HepG2 (cell line): Measurements from ENCODE around the gene GDF15. TPM values are rescaled to one million over a fixed set of nuclear protein-coding genes. Genes with fewer than 3 reads are reported as not detected.

Experiments
- ATAC-seq: fragments of 200-7000 bp; cut with Tn5 transposase; 3 replicates; pipeline ENCODE4 v1.9.1; 2020; ENCODE audit warnings: mild to moderate bottlenecking, moderate library complexity
- BruUV-seq: library from RNA; stranded (reverse); fragments of 400-500 nt; replicated peaks from 2 replicates; lab custom pipeline; 2021; lab: Mats Ljungman, UMichigan
- CTCF ChIA-PET: fragments of 300-600 bp; formaldehyde crosslinking; extraction: SDS; loops from one replicate; lab custom pipeline; 2021; ENCODE audit warnings: low total read pairs, inconsistent platforms, low intra/inter-chr PET ratio; lab: Yijun Ruan, JAX
- POLR2A ChIA-PET: fragments of 350-600 bp; sonication (Branson Sonifier 250); formaldehyde crosslinking; loops from one replicate; lab custom pipeline; 2020; ENCODE audit warnings: antibody characterized with exemption, inconsistent platforms; lab: Yijun Ruan, JAX
- DNase-seq: peaks from one replicate; pipeline ENCODE4 v3.0.0-alpha.2; 2015; ENCODE audit warnings: low spot score
- FAIRE-seq: peaks from 3 replicates; lab custom pipeline; 2011; peaks lifted over from hg19 to GRCh38; lab: Jason Lieb, UNC
- H2AFZ ChIP-seq: one replicate; pipeline ENCODE4 v1.6.1; 2011; ENCODE audit warnings: low read length, inconsistent platforms
- H3K27ac ChIP-seq: fragments of 300-600 bp; 3 replicates; pipeline ENCODE4 v1.8.0; 2011; ENCODE audit warnings: mixed run types, mild to moderate bottlenecking, mixed read lengths, low read length, inconsistent platforms; ENCODE audit not compliant: insufficient read depth; ENCODE audit errors: extremely low read length
- H3K27me3 ChIP-seq, 2 experiments: fragments of 200-600 bp in 1 of 2; 2 replicates in 1 of 2; 3 replicates in 1 of 2; pipeline versions ENCODE4 v1.6.0 to v1.8.0; 2011; ENCODE audit warnings: low read length in 2 of 2, mild to moderate bottlenecking in 2 of 2, moderate library complexity in 2 of 2, inconsistent platforms in 1 of 2; ENCODE audit not compliant: insufficient read depth in 2 of 2, control insufficient read depth in 1 of 2
- H3K36me3 ChIP-seq, 2 experiments: fragments of 200-600 bp in 1 of 2; replicated peaks in 1 of 2; 2 replicates in 1 of 2; 3 replicates in 1 of 2; pipeline versions ENCODE4 v1.5.1 to v1.8.0; 2011; ENCODE audit warnings: low read length in 2 of 2, inconsistent platforms in 1 of 2; ENCODE audit not compliant: insufficient read depth in 2 of 2, control insufficient read depth in 1 of 2
- H3K4me1 ChIP-seq: 2 replicates; pipeline ENCODE4 v1.5.1; 2012; ENCODE audit warnings: low read length, inconsistent platforms; ENCODE audit not compliant: insufficient read depth
- H3K4me2 ChIP-seq: 2 replicates; pipeline ENCODE4 v1.6.0; 2011; ENCODE audit warnings: low read depth, low read length, inconsistent platforms
- H3K4me3 ChIP-seq, 3 experiments: fragments of 200-600 bp in 1 of 3; sonication (generic), shearing (Covaris generic) in 1 of 3; replicated peaks in 1 of 3; 2 replicates each; pipeline ENCODE4 v1.5.1; 2011 to 2016; ENCODE audit warnings: low read length in 3 of 3, inconsistent platforms in 2 of 3, low read depth in 2 of 3, mild to moderate bottlenecking in 2 of 3, control low read depth in 1 of 3, mixed read lengths in 1 of 3; ENCODE audit not compliant: insufficient read depth in 1 of 3
- H3K79me2 ChIP-seq: one replicate; pipeline ENCODE4 v1.6.1; 2011; ENCODE audit warnings: low read length, inconsistent platforms; ENCODE audit not compliant: insufficient read depth
- H3K9ac ChIP-seq: 2 replicates; pipeline ENCODE4 v1.6.0; 2011; ENCODE audit warnings: mild to moderate bottlenecking, low read depth, low read length, inconsistent platforms; ENCODE audit not compliant: insufficient read depth
- H3K9me3 ChIP-seq: 2 replicates; pipeline ENCODE4 v1.5.1; 2012; ENCODE audit warnings: mild to moderate bottlenecking, low read length
- H4K20me1 ChIP-seq: 2 replicates; pipeline ENCODE4 v1.6.0; 2011; ENCODE audit warnings: inconsistent platforms, mild to moderate bottlenecking, low read length, moderate library complexity; ENCODE audit not compliant: insufficient read depth
- ARHGAP35 ChIP-seq: sonication (generic); formaldehyde crosslinking; IDR thresholded peaks from 2 replicates; pipeline ENCODE4 v1.9.0; 2022; ENCODE audit warnings: mild to moderate bottlenecking, inconsistent platforms, moderate library complexity, missing genetic modification reagents, borderline replicate concordance
- RBM22 ChIP-seq: fragments of 200-400 bp; formaldehyde crosslinking; optimal IDR thresholded peaks from 2 replicates; pipeline ENCODE3; 2017; ENCODE audit warnings: mild to moderate bottlenecking, low read length, moderate library complexity
- WGBS: methylation state at CpG from one replicate; pipeline ENCODE4 v1.1.6; 2017; ENCODE audit warnings: low lambda C conversion rate; 5-methylcytosine and 5-hydroxymethylcytosine counted together
- in situ Hi-C: cut with HindIII; loops from 2 replicates; pipeline ENCODE4 v1.10.0; 2017; ENCODE audit warnings: low pct_unique_long_range_greater_than_20kb; ENCODE audit not compliant: extremely low pct_ligation_motif_present
- intact Hi-C: fragments of 100-400 bp; cut with micrococcal nuclease; formaldehyde crosslinking; loops from one replicate; pipeline ENCODE4 v1.10.0; 2022; ENCODE audit not compliant: unreplicated experiment
- polyA plus RNA-seq, 8 experiments: library from polyadenylated mRNA; depleted of rRNA in 3 of 8; stranded (reverse) in 7 of 8; unstranded in 1 of 8; fragments of >200 nt; fragmentation: Illumina TruSeq in 4 of 8; extraction: Trizol in 4 of 8; gene quantifications; 2 replicates each; pipeline versions ENCODE4 v1.2.1 to v1.2.3, GENCODE V29; 2011 to 2016; ENCODE audit warnings: low read depth in 4 of 8, missing spikeins in 1 of 8, mixed read lengths in 1 of 8; ENCODE audit not compliant: insufficient read depth in 1 of 8
- total RNA-seq, 5 experiments: library from RNA; depleted of rRNA; stranded (reverse); fragments of >200 nt; fragmentation: Illumina TruSeq; extraction: Trizol; gene quantifications; 2 replicates each; pipeline ENCODE4 v1.2.3, GENCODE V29; 2016; ENCODE audit warnings: low read depth in 1 of 5
- TF ChIP-seq, protein P1 (sequence below): sonication (generic); formaldehyde crosslinking; IDR thresholded peaks from 2 replicates; pipeline ENCODE4 v1.4.0; 2020; ENCODE audit warnings: missing genetic modification reagents
- TF ChIP-seq, protein P2 (sequence below): sonication (generic); formaldehyde crosslinking; IDR thresholded peaks from 2 replicates; pipeline ENCODE4 v1.8.0; 2023; ENCODE audit warnings: mild to moderate bottlenecking, missing genetic modification reagents

The GDF15 gene
- total and polyA plus RNA-seq, 2 of the 13 experiments (the other 11 are each of a cell fraction or from before 2014, with no cell fraction given), result 146 to 422 TPM

DNA sequence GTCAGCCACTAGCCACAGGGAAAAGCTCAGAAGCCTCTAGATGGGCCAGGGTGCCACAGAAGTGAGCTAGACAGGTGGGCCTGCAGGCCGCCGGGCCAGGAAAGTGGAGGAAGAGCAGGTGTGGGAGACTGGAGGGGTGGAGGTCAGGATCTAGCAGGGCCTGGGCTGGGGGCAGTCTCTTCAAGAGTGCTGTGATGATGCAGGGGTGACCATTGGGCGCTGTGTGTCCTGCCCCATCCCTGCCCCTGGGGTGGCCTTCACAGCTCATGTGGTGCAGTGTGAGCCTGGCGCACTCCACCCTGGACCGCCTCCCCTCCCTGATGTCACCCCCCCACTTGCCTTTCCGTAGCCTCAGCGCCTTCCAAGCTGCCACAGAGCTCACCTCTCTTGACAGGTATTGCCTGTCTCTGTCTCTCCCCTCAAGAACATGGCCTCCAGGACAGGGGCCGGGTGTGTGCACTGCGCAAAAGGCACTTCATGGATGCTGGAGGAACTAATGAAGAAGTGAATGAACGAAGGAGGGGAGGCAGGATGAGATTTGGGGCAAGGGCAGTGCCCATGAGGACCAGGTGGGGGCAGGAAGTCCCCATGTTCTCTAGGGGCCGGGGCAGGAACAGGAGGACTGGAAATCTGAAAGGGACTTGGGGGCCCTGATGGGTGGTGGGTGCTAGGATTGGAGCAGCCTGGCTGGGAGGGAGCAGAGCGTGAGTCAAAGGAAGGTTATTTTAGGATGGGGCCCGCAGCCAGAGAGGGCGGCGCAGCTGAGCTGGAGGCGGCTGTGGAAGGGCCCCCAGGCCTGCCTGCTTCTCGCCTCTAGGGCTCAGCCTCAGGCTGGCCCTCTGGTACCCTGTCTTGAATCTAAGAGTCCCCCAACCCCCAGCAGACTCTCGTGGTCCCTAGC, 39.8 kb downstream of the GDF15 start:
- Histone ChIP-seq H3K27me3 (no peaks in the 10 kb centered on the region), H3K9ac (no peak overlapping the region), H4K20me1 (peaks cover 7% of the 10 kb centered on the region; the same call in 1 of the 2 replicates), H2AFZ (no peak overlapping the region), H3K36me3 (peaks cover 1 to 3% of the 10 kb centered on the region in 2 experiments; a peak in 1 of 5 replicates), H3K4me1 (peaks cover 13% of the 10 kb centered on the region), H3K27ac (no peak overlapping the region), H3K4me2 (no peak overlapping the region), H3K9me3 (no peaks in the 10 kb centered on the region), H3K4me3 (no peak overlapping the region), H3K79me2 (peaks cover 24% of the 10 kb centered on the region)
- ATAC-seq, result no peak; the same call in 2 of the 3 replicates
- CTCF ChIA-PET, result no interaction called here
- DNase-seq, result no peak
- intact Hi-C loops, result no loop called here
- TF ChIP-seq, protein P1, sequence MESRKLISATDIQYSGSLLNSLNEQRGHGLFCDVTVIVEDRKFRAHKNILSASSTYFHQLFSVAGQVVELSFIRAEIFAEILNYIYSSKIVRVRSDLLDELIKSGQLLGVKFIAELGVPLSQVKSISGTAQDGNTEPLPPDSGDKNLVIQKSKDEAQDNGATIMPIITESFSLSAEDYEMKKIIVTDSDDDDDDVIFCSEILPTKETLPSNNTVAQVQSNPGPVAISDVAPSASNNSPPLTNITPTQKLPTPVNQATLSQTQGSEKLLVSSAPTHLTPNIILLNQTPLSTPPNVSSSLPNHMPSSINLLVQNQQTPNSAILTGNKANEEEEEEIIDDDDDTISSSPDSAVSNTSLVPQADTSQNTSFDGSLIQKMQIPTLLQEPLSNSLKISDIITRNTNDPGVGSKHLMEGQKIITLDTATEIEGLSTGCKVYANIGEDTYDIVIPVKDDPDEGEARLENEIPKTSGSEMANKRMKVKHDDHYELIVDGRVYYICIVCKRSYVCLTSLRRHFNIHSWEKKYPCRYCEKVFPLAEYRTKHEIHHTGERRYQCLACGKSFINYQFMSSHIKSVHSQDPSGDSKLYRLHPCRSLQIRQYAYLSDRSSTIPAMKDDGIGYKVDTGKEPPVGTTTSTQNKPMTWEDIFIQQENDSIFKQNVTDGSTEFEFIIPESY (CRISPR knock-in tag), result peak; percentile 83
- TF ChIP-seq, protein P2, sequence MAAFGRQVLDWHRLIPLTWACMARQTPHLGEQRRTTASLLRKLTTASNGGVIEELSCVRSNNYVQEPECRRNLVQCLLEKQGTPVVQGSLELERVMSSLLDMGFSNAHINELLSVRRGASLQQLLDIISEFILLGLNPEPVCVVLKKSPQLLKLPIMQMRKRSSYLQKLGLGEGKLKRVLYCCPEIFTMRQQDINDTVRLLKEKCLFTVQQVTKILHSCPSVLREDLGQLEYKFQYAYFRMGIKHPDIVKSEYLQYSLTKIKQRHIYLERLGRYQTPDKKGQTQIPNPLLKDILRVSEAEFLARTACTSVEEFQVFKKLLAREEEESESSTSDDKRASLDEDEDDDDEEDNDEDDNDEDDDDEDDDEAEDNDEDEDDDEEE (CRISPR knock-in tag), result no peak
- POLR2A ChIA-PET, result no interaction called here
- no TSS peak for BruUV-seq
- WGBS, result 94% methylated on average over 15 of the region's 18 CpGs
- in situ Hi-C loops, result no loop called here
- FAIRE-seq, result no peak

DNA sequence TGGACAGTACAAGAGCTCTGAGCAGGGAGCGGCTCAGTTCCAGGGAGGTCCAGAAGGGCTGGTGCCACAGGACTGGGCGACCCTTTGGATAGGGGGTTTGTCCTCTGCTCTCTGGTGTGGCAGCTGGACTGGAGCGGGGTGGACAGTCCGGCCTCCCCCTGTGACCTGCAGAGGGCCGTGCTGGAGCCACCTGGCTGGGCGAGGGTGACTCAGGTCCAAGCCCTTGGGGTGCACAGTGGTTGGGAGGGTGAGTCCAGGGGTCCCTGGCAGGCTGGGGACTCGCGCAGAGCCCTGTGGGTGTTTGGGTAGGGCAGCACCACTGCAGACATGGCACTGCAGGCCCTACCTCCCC, 40.4 kb downstream of the GDF15 start:
- WGBS, result 92% methylated on average over 2 of the region's 8 CpGs
- no TSS peak for BruUV-seq
- ATAC-seq, result peak; percentile 11

More for the DNA sequence above, 40.4 kb downstream of the GDF15 start:
- H4K20me1 ChIP-seq, result 0 out of 2 replicates have a peak, but pooled peaks cover 2% of the 10 kb centered on the region
- CTCF ChIA-PET, result no interaction called here
- in situ Hi-C loops, result no loop called here
- TF ChIP-seq ARHGAP35 (CRISPR knock-in tag) (no peak), RBM22 (peak; percentile 18)
- TF ChIP-seq, all 625 proteins: peak for 1
- Histone ChIP-seq H3K4me1 (peaks cover 7% of the 10 kb centered on the region), H3K4me3 (no peak overlapping the region), H3K4me2 (no peak overlapping the region), H3K9me3 (no peaks in the 10 kb centered on the region), H3K27ac (no peak overlapping the region), H3K27me3 (no peaks in the 10 kb centered on the region), H3K79me2 (peaks cover 18% of the 10 kb centered on the region), H2AFZ (no peak overlapping the region), H3K9ac (no peak overlapping the region), H3K36me3 (peaks cover 1 to 3% of the 10 kb centered on the region in 2 experiments; a peak in 1 of 5 replicates)
- POLR2A ChIA-PET, result no interaction called here
- intact Hi-C loops, result no loop called here
- DNase-seq (no peak), FAIRE-seq (no peak)
